CD4-positive, alpha-beta T cell treated with Interleukin-15 for 1 hour (primary cell): ENCODE measurements around the gene TBC1D22A.
"Not testable (repeated sequence)": the region's sequence is repeated elsewhere in the genome, so short reads cannot be mapped to it uniquely, and the experiment has no call there.

Experiments
- DNase-seq: peaks from one replicate; pipeline ENCODE4 v3.0.0-alpha.2; 2020

Gene TBC1D22A

DNA sequence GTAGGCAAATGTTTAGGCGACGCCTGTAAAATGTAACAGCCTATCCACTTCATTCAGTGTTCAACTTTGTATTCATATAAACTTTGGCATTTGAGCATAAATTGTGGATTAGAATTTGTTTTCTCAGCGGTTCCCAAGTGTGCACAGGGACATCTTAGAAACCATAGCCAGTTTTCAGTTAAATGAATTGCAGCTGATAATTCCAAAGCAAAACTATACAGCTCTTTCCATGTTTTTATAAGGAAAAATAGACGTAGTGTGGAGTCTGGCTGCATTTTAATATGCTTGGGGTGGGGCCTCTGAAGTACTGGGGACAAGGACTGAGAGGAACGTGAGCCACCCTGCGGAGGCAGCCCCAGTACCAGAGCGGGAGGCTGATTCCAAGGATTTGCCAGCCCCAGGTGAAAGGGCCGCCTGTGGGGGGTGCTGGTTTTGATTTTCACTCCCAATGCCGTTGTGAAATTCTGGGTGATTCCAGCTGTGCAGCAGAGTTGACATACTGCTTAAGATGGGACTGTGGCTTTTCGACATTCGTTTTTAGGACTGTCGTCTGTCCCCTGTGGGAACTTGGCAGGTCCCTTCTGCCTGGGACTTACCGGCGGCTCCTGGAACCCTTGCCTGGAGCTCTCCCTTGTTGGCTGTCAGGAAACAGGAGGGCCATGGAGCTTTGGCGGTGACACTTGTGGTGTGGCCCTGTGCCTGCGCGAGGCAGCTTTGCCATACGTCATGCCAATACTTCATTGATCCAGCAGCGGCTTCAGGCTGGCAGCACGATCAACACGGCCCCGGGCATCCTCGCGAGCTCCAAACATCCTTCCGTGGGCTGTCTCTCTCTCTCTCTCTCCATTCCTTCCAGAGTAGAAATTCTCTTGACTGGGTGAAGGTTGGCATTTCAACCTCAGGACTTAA lies 370.9 kb downstream of the TBC1D22A start:
- DNase-seq: no peak

DNA sequence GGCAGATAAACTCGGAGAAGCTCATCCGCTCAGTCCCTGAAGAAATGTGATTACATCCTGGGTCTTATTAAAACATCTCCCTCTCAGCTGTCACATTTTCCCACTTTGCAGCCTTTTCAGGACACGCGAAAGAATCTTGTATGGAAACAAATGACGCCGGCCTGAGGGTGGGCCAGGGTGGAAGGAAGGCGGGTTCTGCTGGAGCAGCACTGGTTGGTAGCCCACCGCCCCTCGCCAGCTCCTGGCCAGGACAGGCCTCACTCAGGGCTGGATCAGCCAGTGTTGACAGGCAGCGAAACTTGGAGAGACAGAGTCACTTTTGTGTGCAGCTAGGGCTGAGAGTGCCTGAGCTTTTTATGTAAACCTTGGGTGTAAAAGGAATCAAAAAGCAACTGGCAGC lies 371.8 kb downstream of the TBC1D22A start:
- DNase-seq: no peak

DNA sequence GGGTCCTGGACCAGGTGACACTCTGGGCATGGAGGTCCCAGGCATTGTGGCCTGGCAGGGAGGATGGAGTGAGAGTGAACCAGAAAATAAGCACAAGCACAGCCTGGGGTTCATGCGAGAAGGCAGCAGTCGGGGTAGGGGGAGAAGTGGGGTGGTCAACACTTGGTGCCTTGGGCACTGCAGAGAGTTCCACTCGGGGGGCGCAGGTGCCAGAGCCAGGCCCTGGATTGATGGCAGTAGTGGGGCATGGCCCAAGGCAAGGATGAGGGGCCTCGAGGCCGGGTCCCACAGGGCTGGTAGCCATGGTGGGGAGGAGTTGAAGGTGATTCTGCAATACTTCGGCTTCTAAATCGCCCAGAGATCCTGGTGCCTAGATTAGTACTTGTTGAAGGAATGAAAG lies 372.9 kb downstream of the TBC1D22A start:
- DNase-seq: no peak

GRCh38 chr22:47136050-47136449 lies 373.6 kb downstream of the TBC1D22A start:
- DNase-seq: no peak

GRCh38 chr22:47136671-47137070 lies 374.2 kb downstream of the TBC1D22A start:
- DNase-seq: no peak

- no peak for DNase-seq
Observed at GRCh38 chr22:47139013-47139789, 376.8 kb downstream of the TBC1D22A start.

- no peak for DNase-seq
Observed at GRCh38 chr22:47139790-47140119, 377.3 kb downstream of the TBC1D22A start.

- not testable (repeated sequence) for DNase-seq
Observed at GRCh38 chr22:47140975-47141374, 378.5 kb downstream of the TBC1D22A start.

DNA sequence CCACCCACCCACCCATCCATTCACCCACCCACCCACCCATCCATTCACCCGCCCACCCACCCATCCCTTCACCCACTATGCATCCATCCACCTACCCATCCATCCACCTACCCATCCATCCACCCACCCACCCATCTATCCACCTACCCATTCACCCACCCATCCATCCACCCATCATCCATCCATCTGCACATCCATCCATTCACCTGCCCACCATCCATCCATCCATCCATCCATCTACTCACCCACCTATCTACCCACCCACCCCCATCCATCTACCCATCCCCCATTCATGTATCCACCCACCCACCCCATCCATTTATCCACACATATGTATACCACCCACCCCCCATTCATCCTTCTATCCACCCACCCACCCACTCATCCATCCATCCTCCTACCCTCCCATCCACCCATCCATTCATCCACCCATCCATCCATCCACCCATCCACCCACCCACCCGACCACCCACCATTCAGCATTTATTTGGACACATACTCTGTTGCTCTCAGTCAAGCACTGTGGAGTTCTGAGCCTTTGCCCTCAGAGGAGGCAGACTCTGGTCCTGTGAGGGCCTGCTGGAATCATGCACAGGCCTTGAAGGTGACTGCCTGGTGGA lies 380.1 kb downstream of the TBC1D22A start:
- no peak for DNase-seq

GRCh38 chr22:47143249-47143938 lies 380.9 kb downstream of the TBC1D22A start:
- no peak for DNase-seq

GRCh38 chr22:47144076-47144765 lies 381.8 kb downstream of the TBC1D22A start:
- no peak for DNase-seq

GRCh38 chr22:47144791-47145425 lies 382.5 kb downstream of the TBC1D22A start:
- no peak for DNase-seq

DNA sequence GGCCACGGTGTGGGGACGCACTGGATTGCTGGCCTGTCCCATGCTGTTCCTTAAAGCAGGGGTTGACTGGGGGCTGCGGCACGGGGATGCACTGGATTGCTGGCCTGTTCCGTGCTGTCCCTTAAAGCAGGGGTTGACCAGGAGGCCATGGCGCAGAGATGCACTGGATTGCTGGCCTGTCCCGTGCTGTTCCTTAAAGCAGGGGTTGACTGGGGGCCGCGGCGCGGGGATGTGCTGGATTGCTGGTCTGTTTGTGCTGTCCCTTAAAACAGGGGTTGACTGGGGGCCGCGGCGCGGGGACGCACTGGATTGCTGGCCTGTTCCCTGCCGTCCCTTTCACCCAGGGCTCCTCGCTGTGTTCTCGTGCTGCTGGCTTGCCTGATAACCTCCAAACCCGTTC lies 383.4 kb downstream of the TBC1D22A start:
- no peak for DNase-seq

GRCh38 chr22:47146391-47146790 lies 383.9 kb downstream of the TBC1D22A start:
- no peak for DNase-seq

DNA sequence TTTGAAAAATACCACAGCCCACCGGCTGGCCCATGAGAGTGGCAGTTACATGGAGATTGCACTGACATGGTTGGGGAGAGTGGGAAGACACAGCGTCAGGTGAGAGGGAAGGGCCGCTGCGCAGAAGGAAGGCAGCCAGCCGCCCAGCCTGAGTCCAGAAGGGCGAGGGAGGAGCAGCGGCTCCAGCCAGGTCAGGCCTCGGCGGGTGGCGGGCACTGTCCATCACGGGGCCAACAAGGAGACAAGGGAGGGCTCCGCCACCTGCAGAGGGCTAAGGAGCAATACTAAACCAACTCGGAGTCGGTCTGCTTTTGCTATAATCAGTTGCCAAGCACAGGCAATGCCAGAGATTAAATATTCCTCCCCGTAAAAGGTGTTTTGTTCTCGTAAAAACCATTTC lies 384.5 kb downstream of the TBC1D22A start:
- DNase-seq: no peak

GRCh38 chr22:47147572-47147971 lies 385.1 kb downstream of the TBC1D22A start:
- no peak for DNase-seq

DNA sequence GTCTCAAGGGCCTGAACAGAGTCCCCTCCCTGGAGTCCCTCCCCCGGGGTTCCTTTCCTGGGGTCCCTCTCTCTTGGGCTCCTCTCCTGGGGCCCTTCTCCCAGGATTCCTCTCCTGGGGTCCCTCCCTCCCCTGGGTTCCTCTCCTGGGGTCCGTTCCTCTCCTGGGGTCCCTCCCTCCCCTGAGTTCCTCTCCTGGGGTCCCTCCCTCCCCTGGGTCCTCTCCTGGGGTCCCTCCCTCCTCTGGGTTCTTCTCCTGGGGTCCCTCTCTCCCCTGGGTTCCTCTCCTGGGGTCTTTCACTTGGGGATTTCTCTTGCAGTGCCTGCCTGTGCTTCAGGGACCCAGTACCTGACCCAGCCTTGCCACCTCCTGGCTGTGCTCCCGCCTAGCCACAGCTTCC lies 386.1 kb downstream of the TBC1D22A start:
- DNase-seq: no peak

DNA sequence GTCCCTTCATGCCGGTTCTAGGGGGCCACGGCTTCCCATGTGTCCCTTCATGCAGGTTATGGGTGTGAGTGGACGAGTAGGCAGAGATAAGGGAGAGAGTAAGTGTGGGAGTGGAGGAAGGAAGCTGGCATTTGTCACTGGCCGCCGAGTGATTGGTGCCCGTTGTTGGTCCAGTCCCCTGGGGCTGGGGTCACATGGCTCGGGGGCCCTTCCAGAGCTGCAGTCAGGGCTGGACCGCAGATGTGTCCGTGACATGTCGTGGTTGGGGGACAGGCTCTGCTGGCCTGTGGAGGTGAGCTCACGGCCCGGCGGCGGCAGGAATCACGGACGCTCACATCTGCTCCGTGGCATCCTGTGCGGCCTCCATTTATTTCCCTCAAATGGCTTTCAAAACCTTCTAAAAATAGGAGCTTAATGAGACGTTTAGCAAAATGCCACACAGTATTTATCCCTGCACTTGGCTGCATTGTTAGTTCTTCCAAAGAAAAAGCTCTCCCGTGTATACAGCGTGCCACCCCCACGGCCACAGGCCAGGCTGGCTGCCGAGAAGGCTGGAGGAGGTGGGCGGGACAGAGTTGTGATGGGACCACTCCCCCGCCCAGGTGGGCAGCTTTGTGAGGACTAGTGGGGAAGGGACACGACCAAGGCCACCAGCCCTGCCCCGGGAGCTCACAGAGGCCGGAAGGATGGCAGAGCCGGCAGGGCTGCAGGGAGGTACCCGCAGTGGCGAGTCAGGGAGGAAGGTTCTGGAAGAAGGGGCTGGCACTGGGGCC lies 386.7 kb downstream of the TBC1D22A start:
- DNase-seq: no peak

DNA sequence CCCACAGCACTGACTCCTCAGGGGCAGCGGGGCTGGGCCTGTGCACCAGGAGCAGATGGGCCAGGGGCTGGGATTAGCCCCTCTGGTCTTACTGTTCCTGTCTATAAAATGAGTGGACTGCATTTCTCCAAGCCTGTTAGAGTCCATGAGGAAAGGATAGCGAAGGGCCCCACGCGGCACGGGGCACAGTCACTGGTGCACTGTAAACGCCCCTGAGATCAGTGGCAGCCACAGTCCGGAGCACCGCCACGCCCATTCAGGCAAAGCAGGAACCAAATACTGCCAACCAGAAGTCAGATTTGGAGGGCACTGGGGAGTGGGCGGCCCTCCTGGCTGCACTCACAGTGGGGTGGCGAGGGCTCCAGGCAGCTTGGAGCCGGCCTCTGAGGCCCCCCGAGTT lies 387.5 kb downstream of the TBC1D22A start:
- DNase-seq: no peak

GRCh38 chr22:47150426-47150825 lies 388.0 kb downstream of the TBC1D22A start:
- no peak for DNase-seq

DNA sequence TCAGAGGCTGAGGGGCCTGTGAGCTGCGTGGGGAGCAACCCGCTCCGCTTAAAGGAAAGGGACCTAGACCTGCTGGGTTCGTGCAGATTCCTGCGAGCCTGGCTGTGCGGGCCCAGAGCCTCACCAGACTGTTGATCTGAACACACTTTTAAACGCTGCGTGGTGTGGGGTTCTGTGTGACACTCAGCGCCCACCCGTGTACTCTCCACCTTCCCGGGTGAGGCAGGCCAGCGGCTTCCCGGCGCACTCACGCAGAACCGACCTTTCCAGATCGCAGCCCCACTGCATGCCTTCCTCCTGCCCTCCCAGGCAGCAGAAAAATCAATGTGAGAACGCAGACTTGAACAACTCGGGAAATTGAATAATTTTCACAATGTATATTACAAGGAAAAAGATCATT lies 388.6 kb downstream of the TBC1D22A start:
- DNase-seq: no peak
